ENCODE data around the gene MANF. TPM values are rescaled to one million over a fixed set of nuclear protein-coding genes. Genes with fewer than 3 reads are reported as not detected.
"Not testable (repeated sequence)": the region's sequence is repeated elsewhere in the genome, so short reads cannot be mapped to it uniquely, and the experiment has no call there.

The MANF gene
- polyA plus RNA-seq, 4 donors = 17.7 to 141 (median 65.9) TPM

GRCh38 chr3:51382947-51383578, 2.0 kb upstream of the MANF start:
- no peak for DNase-seq
- no peaks in the 10 kb centered on the region for H3K27me3 ChIP-seq (ENCODE audit: control insufficient read depth in 3 of 3, insufficient read depth in 3 of 3, low read length in 3 of 3)
- peaks cover 0 to 15% (median 5%) of the 10 kb centered on the region in 3 donors for H3K36me3 ChIP-seq (ENCODE audit: control insufficient read depth in 3 of 3, insufficient read depth in 2 of 3, low read depth in 1 of 3, low read length in 3 of 3)
- no peak for FAIRE-seq
- no peak overlapping the region for H3K4me3 ChIP-seq (ENCODE audit: low read depth in 1 of 3, low read length in 3 of 3)
- peaks cover 0 to 20% (median 2%) of the 10 kb centered on the region in 3 donors for H3K4me1 ChIP-seq (ENCODE audit: control insufficient read depth in 3 of 3, insufficient read depth in 2 of 3, low read depth in 1 of 3, low read length in 2 of 3)
- H3K27ac ChIP-seq (ENCODE audit: low read depth in 1 of 3, low read length in 2 of 3) = no peak overlapping the region
- no peaks in the 10 kb centered on the region for H3K9me3 ChIP-seq (ENCODE audit: control insufficient read depth in 2 of 2, insufficient read depth in 1 of 2, low read depth in 1 of 2, low read length in 1 of 2)
- WGBS, 3 donors = 89 to 97% (median 97%) methylated on average over 3 of the region's 3 CpGs

GRCh38 chr3:51384055-51384725, 901 bp upstream of the MANF start:
- Histone ChIP-seq H3K36me3 (ENCODE audit: control insufficient read depth in 3 of 3, insufficient read depth in 2 of 3, low read depth in 1 of 3, low read length in 3 of 3) (peaks cover 0 to 25% (median 8%) of the 10 kb centered on the region in 3 donors), H3K27me3 (ENCODE audit: control insufficient read depth in 3 of 3, insufficient read depth in 3 of 3, low read length in 3 of 3) (no peaks in the 10 kb centered on the region), H3K4me3 (ENCODE audit: low read depth in 1 of 3, low read length in 3 of 3) (peak overlapping the region; percentile 78 to 93 (median 85)), H3K9me3 (ENCODE audit: control insufficient read depth in 2 of 2, insufficient read depth in 1 of 2, low read depth in 1 of 2, low read length in 1 of 2) (no peaks in the 10 kb centered on the region), H3K4me1 (ENCODE audit: control insufficient read depth in 3 of 3, insufficient read depth in 2 of 3, low read depth in 1 of 3, low read length in 2 of 3) (peaks cover 0 to 29% (median 2%) of the 10 kb centered on the region in 3 donors), H3K27ac (ENCODE audit: low read depth in 1 of 3, low read length in 2 of 3) (peak overlapping the region; percentile 84 to 95 (median 95))
- DNase-seq = peak in 1 of 2 donors; percentile 12
- 0% methylated on average over 29 of the region's 29 CpGs for WGBS, 3 donors
- no peak for FAIRE-seq

DNA sequence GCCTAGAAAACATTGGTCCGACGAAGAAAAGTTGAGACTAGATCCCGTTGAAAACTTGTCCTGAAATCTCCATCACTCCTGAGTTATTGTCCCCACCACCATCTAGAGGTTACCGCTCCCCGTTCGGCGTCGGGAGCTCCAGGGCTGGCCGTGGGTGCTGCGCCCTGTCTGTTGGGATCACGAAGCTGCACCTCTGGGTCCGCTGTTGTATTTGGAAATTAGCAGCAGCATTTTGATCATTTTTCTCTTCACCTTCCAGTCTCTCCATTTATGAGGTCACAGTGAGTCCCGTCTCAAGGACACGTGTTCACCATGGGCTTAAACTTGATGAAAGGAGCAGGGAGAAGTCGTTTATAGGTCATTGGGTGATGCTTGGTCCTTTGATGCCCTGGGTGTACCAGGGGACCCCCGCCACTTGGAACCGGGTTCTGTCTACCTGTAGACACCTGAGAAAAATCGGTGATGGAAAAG, 565 bp downstream of the MANF start:
- Histone ChIP-seq H3K9me3 (ENCODE audit: control insufficient read depth in 2 of 2, insufficient read depth in 1 of 2, low read depth in 1 of 2, low read length in 1 of 2) (no peaks in the 10 kb centered on the region), H3K27ac (ENCODE audit: low read depth in 1 of 3, low read length in 2 of 3) (peak overlapping the region; percentile 27 to 81 (median 59)), H3K4me3 (ENCODE audit: low read depth in 1 of 3, low read length in 3 of 3) (peak overlapping the region; percentile 80 to 85 (median 85)), H3K4me1 (ENCODE audit: control insufficient read depth in 3 of 3, insufficient read depth in 2 of 3, low read depth in 1 of 3, low read length in 2 of 3) (peaks cover 0 to 43% (median 2%) of the 10 kb centered on the region in 3 donors), H3K36me3 (ENCODE audit: control insufficient read depth in 3 of 3, insufficient read depth in 2 of 3, low read depth in 1 of 3, low read length in 3 of 3) (peaks cover 0 to 40% (median 8%) of the 10 kb centered on the region in 3 donors), H3K27me3 (ENCODE audit: control insufficient read depth in 3 of 3, insufficient read depth in 3 of 3, low read length in 3 of 3) (no peaks in the 10 kb centered on the region)
- DNase-seq = no peak
- no peak for FAIRE-seq
- WGBS, 3 donors = 1 to 3% (median 2%) methylated on average over 18 of the region's 18 CpGs

DNA sequence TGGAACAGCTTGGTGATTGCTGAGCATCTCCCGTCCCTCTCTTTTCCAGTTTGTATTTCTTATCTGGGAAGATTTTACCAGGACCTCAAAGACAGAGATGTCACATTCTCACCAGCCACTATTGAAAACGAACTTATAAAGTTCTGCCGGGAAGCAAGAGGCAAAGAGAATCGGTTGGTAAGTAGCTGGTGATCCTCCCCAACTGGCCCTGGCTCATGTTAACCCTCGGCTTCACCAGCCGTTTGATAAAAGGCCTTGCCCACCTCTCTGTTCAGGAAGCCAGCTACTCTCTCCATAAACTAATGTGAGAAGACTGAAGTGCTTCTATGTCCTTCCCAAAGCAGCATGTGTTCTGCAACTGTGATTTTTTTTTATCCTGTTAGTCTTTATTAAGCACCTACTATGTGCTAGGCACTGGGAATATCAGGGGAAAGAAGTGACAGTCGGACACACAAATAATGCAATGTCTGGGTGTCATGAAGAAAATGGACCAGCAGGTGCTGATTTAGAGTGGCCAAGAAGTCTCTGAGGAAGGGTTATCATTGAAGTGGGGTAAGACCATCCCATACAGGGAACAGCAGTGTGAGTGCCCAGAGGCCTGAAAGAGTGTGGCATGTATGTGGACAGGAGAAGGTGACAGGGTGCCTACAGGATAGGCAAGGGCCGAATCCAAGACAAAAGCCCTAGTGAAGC, 1.2 kb downstream of the MANF start:
- DNase-seq = no peak

DNA sequence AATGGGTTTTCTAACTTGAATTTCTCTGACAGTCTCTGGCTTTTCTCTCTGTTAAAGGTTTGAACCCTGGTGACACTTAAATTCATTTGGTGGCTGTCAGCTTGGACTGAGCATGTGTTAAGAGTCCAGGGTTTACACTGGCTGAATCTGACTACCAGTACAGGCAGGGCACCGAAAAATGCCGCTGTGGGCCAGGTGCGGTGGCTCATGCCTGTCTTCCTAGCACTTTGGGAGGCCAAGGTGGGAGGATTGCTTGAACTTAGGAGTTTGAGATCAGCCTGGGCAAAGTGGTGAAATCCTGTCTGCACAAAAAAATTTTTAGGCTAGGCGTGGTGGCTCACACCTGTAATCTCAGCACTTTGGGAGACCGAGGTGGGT, 1.8 kb downstream of the MANF start:
- FAIRE-seq (no peak), DNase-seq (no peak)
- Histone ChIP-seq H3K27ac (ENCODE audit: low read depth in 1 of 3, low read length in 2 of 3) (peak overlapping the region in 2 of 3 donors; percentile 21 to 81), H3K27me3 (ENCODE audit: control insufficient read depth in 3 of 3, insufficient read depth in 3 of 3, low read length in 3 of 3) (no peaks in the 10 kb centered on the region), H3K4me3 (ENCODE audit: low read depth in 1 of 3, low read length in 3 of 3) (peak overlapping the region in 1 of 3 donors; percentile 80), H3K4me1 (ENCODE audit: control insufficient read depth in 3 of 3, insufficient read depth in 2 of 3, low read depth in 1 of 3, low read length in 2 of 3) (peaks cover 0 to 46% (median 2%) of the 10 kb centered on the region in 3 donors), H3K36me3 (ENCODE audit: control insufficient read depth in 3 of 3, insufficient read depth in 2 of 3, low read depth in 1 of 3, low read length in 3 of 3) (peaks cover 0 to 41% (median 8%) of the 10 kb centered on the region in 3 donors), H3K9me3 (ENCODE audit: control insufficient read depth in 2 of 2, insufficient read depth in 1 of 2, low read depth in 1 of 2, low read length in 1 of 2) (no peaks in the 10 kb centered on the region)
- WGBS, 3 donors = 67 to 81% (median 74%) methylated on average over 5 of the region's 5 CpGs

More for the DNA sequence above, 1.2 kb downstream of the MANF start:
- H3K4me1 ChIP-seq (ENCODE audit: control insufficient read depth in 3 of 3, insufficient read depth in 2 of 3, low read depth in 1 of 3, low read length in 2 of 3) = peaks cover 0 to 46% (median 2%) of the 10 kb centered on the region in 3 donors
- no peak for FAIRE-seq
- peak overlapping the region in 2 of 3 donors; percentile 21 to 81 for H3K27ac ChIP-seq (ENCODE audit: low read depth in 1 of 3, low read length in 2 of 3)
- no peaks in the 10 kb centered on the region for H3K9me3 ChIP-seq (ENCODE audit: control insufficient read depth in 2 of 2, insufficient read depth in 1 of 2, low read depth in 1 of 2, low read length in 1 of 2)
- no peaks in the 10 kb centered on the region for H3K27me3 ChIP-seq (ENCODE audit: control insufficient read depth in 3 of 3, insufficient read depth in 3 of 3, low read length in 3 of 3)
- WGBS, 3 donors = 19 to 28% (median 23%) methylated on average over 8 of the region's 8 CpGs
- peaks cover 0 to 41% (median 8%) of the 10 kb centered on the region in 3 donors for H3K36me3 ChIP-seq (ENCODE audit: control insufficient read depth in 3 of 3, insufficient read depth in 2 of 3, low read depth in 1 of 3, low read length in 3 of 3)
- peak overlapping the region; percentile 80 to 85 (median 85) for H3K4me3 ChIP-seq (ENCODE audit: low read depth in 1 of 3, low read length in 3 of 3)

GRCh38 chr3:51387281-51387680, 2.2 kb downstream of the MANF start:
- not testable (repeated sequence) for H3K9me3 ChIP-seq (ENCODE audit: control insufficient read depth in 2 of 2, insufficient read depth in 1 of 2, low read depth in 1 of 2, low read length in 1 of 2); H3K27me3 ChIP-seq (ENCODE audit: control insufficient read depth in 3 of 3, insufficient read depth in 3 of 3, low read length in 3 of 3); FAIRE-seq; H3K4me3 ChIP-seq (ENCODE audit: low read depth in 1 of 3, low read length in 3 of 3); DNase-seq
- H3K27ac ChIP-seq (ENCODE audit: low read depth in 1 of 3, low read length in 2 of 3) = peak overlapping the region in 1 of 3 donors; percentile 44
- H3K4me1 ChIP-seq (ENCODE audit: control insufficient read depth in 3 of 3, insufficient read depth in 2 of 3, low read depth in 1 of 3, low read length in 2 of 3) = peaks cover 3 to 48% (median 3%) of the 10 kb centered on the region in 3 donors
- peaks cover 0 to 44% (median 8%) of the 10 kb centered on the region in 3 donors for H3K36me3 ChIP-seq (ENCODE audit: control insufficient read depth in 3 of 3, insufficient read depth in 2 of 3, low read depth in 1 of 3, low read length in 3 of 3)
- WGBS, 3 donors = 45 to 70% (median 64%) methylated on average over 6 of the region's 6 CpGs

- Histone ChIP-seq H3K4me1 (ENCODE audit: control insufficient read depth in 3 of 3, insufficient read depth in 2 of 3, low read depth in 1 of 3, low read length in 2 of 3) (peaks cover 5 to 53% (median 6%) of the 10 kb centered on the region in 3 donors), H3K9me3 (ENCODE audit: control insufficient read depth in 2 of 2, insufficient read depth in 1 of 2, low read depth in 1 of 2, low read length in 1 of 2) (peaks cover 0 to 13% of the 10 kb centered on the region in 2 donors), H3K27me3 (ENCODE audit: control insufficient read depth in 3 of 3, insufficient read depth in 3 of 3, low read length in 3 of 3) (no peaks in the 10 kb centered on the region), H3K4me3 (ENCODE audit: low read depth in 1 of 3, low read length in 3 of 3) (no peak overlapping the region), H3K27ac (ENCODE audit: low read depth in 1 of 3, low read length in 2 of 3) (peak overlapping the region in 2 of 3 donors; percentile 15 to 44), H3K36me3 (ENCODE audit: control insufficient read depth in 3 of 3, insufficient read depth in 2 of 3, low read depth in 1 of 3, low read length in 3 of 3) (peaks cover 0 to 56% (median 14%) of the 10 kb centered on the region in 3 donors)
- no peak for FAIRE-seq
- WGBS, 3 donors = 40 to 63% (median 52%) methylated on average over 6 of the region's 6 CpGs
- peak; percentile 50 to 83 for DNase-seq
Observed at GRCh38 chr3:51388286-51389029, 3.4 kb downstream of the MANF start.
